NCI-H146 treated with DMSO at 0.1 percent for 48 hours (cell line): ENCODE data around the gene RASA4B.
"Not testable (repeated sequence)": the region's sequence is repeated elsewhere in the genome, so short reads cannot be mapped to it uniquely, and the experiment has no call there.

Experiments
- DNase-seq: peaks from one replicate; lab custom pipeline; 2025; ENCODE audit not compliant: unreplicated experiment; lab: John Stamatoyannopoulos, UW

The RASA4B gene

GRCh38 chr7:102512642-102513221 is 4.8 kb downstream of the RASA4B start:
- DNase-seq: not testable (repeated sequence)

- not testable (repeated sequence) for DNase-seq
Measured at GRCh38 chr7:102511860-102512522, 5.6 kb downstream of the RASA4B start.

GRCh38 chr7:102510575-102510974 is 7.0 kb downstream of the RASA4B start:
- not testable (repeated sequence) for DNase-seq

GRCh38 chr7:102507410-102508088 is 10.0 kb downstream of the RASA4B start:
- not testable (repeated sequence) for DNase-seq

- DNase-seq: not testable (repeated sequence)
Measured at GRCh38 chr7:102505298-102506185, 12.0 kb downstream of the RASA4B start.

- not testable (repeated sequence) for DNase-seq
Measured at GRCh38 chr7:102503141-102503540, 14.4 kb downstream of the RASA4B start.

- DNase-seq: not testable (repeated sequence)
Measured at GRCh38 chr7:102498321-102498720, 19.3 kb downstream of the RASA4B start.

- DNase-seq: not testable (repeated sequence)
Measured at GRCh38 chr7:102497308-102497707, 20.3 kb downstream of the RASA4B start.

- not testable (repeated sequence) for DNase-seq
Measured at GRCh38 chr7:102496861-102497260, 20.7 kb downstream of the RASA4B start.

- not testable (repeated sequence) for DNase-seq
Measured at GRCh38 chr7:102494473-102495149, 23.0 kb downstream of the RASA4B start.

GRCh38 chr7:102494026-102494425 is 23.6 kb downstream of the RASA4B start:
- DNase-seq: not testable (repeated sequence)

- not testable (repeated sequence) for DNase-seq
Measured at GRCh38 chr7:102493220-102493935, 24.2 kb downstream of the RASA4B start.

- not testable (repeated sequence) for DNase-seq
Measured at GRCh38 chr7:102490529-102491075, 27.0 kb downstream of the RASA4B start.

- not testable (repeated sequence) for DNase-seq
Measured at GRCh38 chr7:102484317-102484716, 33.3 kb downstream of the RASA4B start.

- DNase-seq: not testable (repeated sequence)
Measured at GRCh38 chr7:102481962-102482361, 35.6 kb downstream of the RASA4B start.

- not testable (repeated sequence) for DNase-seq
Measured at GRCh38 chr7:102479982-102480637, 37.5 kb downstream of the RASA4B start.

GRCh38 chr7:102479209-102479584 is 38.4 kb downstream of the RASA4B start:
- DNase-seq: not testable (repeated sequence)

GRCh38 chr7:102478314-102479208 is 39.0 kb downstream of the RASA4B start, which contains the start of gene POLR2J:
TSS of gene POLR2J (minus strand) at chr7:102478922. CDS start at chr7:102478860, 62 bp downstream.
- DNase-seq: not testable (repeated sequence)
